HCT116 (cell line): Measurements from ENCODE around the gene EARS2. TPM values are rescaled to one million over a fixed set of nuclear protein-coding genes. Genes with fewer than 3 reads are reported as not detected.
"Not testable (repeated sequence)": the region's sequence is repeated elsewhere in the genome, so short reads cannot be mapped to it uniquely, and the experiment has no call there.

Experiments used
- ATAC-seq: fragments of 200-7000 bp; cut with Tn5 transposase; 2 replicates; pipeline ENCODE4 v1.9.1; 2020; ENCODE audit warnings: mild to moderate bottlenecking, moderate library complexity
- BruUV-seq: library from RNA; stranded (reverse); fragments of 400-500 nt; replicated peaks from 2 replicates; lab custom pipeline; 2021; lab: Mats Ljungman, UMichigan
- CTCF ChIA-PET: fragments of 300-600 bp; sonication (Branson Sonifier 250); formaldehyde crosslinking; loops from one replicate; lab custom pipeline; 2021; ENCODE audit warnings: antibody characterized with exemption; lab: Charles Lee
- POLR2A ChIA-PET: fragments of 300-600, 350-600 bp; sonication (Branson Sonifier 250); formaldehyde crosslinking; loops from one replicate; lab custom pipeline; 2021; ENCODE audit warnings: antibody characterized with exemption; lab: Charles Lee
- RAD21 ChIA-PET, 2 experiments: fragments of 300-600 bp; sonication (Branson Sonifier 250); formaldehyde crosslinking; loops; one replicate each; lab custom pipeline; 2023; ENCODE audit warnings: low total read pairs in 2 of 2; ENCODE audit not compliant: uncharacterized antibody in 2 of 2, unreplicated experiment in 2 of 2, low non-redundant PET in 1 of 2; lab: Charles Lee
- DNase-seq: peaks from one replicate; pipeline ENCODE4 v3.0.0-alpha.2; 2010; ENCODE audit warnings: low read depth, low spot score
- H2AFZ ChIP-seq: fragments of 200-600 bp; shearing (Covaris generic), sonication (generic); 2 replicates; pipeline ENCODE4 v1.6.1; 2017; ENCODE audit warnings: low read depth, mixed run types, mixed read lengths, antibody characterized with exemption, low read length; ENCODE audit not compliant: poor library complexity, severe bottlenecking
- H3K27ac ChIP-seq: 2 replicates; pipeline ENCODE4 v1.5.1; 2012; ENCODE audit warnings: low read depth, low read length
- H3K27me3 ChIP-seq: fragments of 200-600 bp; sonication (generic); 2 replicates; pipeline ENCODE4 v1.6.1; 2016; ENCODE audit warnings: mixed run types, low read length, mixed read lengths; ENCODE audit not compliant: insufficient read depth
- H3K36me3 ChIP-seq, 2 experiments: fragments of 200-500 bp in 1 of 2; fragments of 200-600 bp in 1 of 2; sonication (Bioruptor generic) in 1 of 2; sonication (generic) in 1 of 2; 2 replicates each; pipeline versions ENCODE4 v1.5.1 to v1.6.1; 2014 to 2016; ENCODE audit warnings: low read length in 2 of 2, inconsistent platforms in 1 of 2, mixed read lengths in 1 of 2, mixed run types in 1 of 2; ENCODE audit not compliant: insufficient read depth in 2 of 2, control insufficient read depth in 1 of 2
- H3K4me1 ChIP-seq, 2 experiments: fragments of 200-600 bp in 1 of 2; sonication (generic) in 1 of 2; 2 replicates each; pipeline versions ENCODE4 v1.5.1 to v1.6.1; 2012 to 2017; ENCODE audit warnings: low read length in 2 of 2, inconsistent platforms in 1 of 2, mild to moderate bottlenecking in 1 of 2, mixed read lengths in 1 of 2, mixed run types in 1 of 2, moderate library complexity in 1 of 2; ENCODE audit not compliant: insufficient read depth in 2 of 2, control insufficient read depth in 1 of 2
- H3K4me2 ChIP-seq: fragments of 200-600 bp; sonication (generic); 2 replicates; pipeline ENCODE4 v1.6.1; 2017; ENCODE audit warnings: mixed run types, low read length, mixed read lengths
- H3K4me3 ChIP-seq, 2 experiments: fragments of 200-600 bp in 1 of 2; sonication (generic) in 1 of 2; replicated peaks in 1 of 2; 2 replicates each; pipeline ENCODE4 v1.5.1; 2011 to 2016; ENCODE audit warnings: low read length in 2 of 2, control low read depth in 1 of 2, low read depth in 1 of 2, mild to moderate bottlenecking in 1 of 2, mixed read lengths in 1 of 2, mixed run types in 1 of 2
- H3K79me2 ChIP-seq: fragments of 200-600 bp; sonication (generic); 2 replicates; pipeline ENCODE4 v1.6.1; 2017; ENCODE audit warnings: mild to moderate bottlenecking, mixed run types, low read length, moderate library complexity, mixed read lengths; ENCODE audit not compliant: insufficient read depth
- H3K9ac ChIP-seq: fragments of 200-600 bp; sonication (generic); 2 replicates; pipeline ENCODE4 v1.6.1; 2016; ENCODE audit warnings: low read length, mixed read lengths
- H3K9me2 ChIP-seq: fragments of 200-600 bp; sonication (generic), shearing (Covaris generic); 2 replicates; pipeline ENCODE4 v1.6.1; 2017; ENCODE audit warnings: mixed run types, mild to moderate bottlenecking, moderate library complexity; ENCODE audit not compliant: insufficient read depth
- H3K9me3 ChIP-seq, 2 experiments: fragments of 200-500 bp in 1 of 2; fragments of 200-600 bp in 1 of 2; sonication (Bioruptor generic) in 1 of 2; sonication (generic) in 1 of 2; 2 replicates each; pipeline ENCODE4 v1.6.1; 2014 to 2017; ENCODE audit warnings: low read length in 2 of 2, mixed read lengths in 2 of 2, inconsistent platforms in 1 of 2, low read depth in 1 of 2, mild to moderate bottlenecking in 1 of 2, mixed run types in 1 of 2, moderate library complexity in 1 of 2; ENCODE audit not compliant: control insufficient read depth in 1 of 2, insufficient read depth in 1 of 2
- H4K20me1 ChIP-seq: fragments of 200-600 bp; sonication (generic), shearing (Covaris generic); 2 replicates; pipeline ENCODE4 v1.6.1; 2017; ENCODE audit warnings: mixed run types, mild to moderate bottlenecking, moderate library complexity; ENCODE audit not compliant: insufficient read depth
- POLR2A ChIP-seq: IDR thresholded peaks from 2 replicates; pipeline ENCODE4 v1.7.0; 2011; ENCODE audit warnings: borderline replicate concordance; ENCODE audit not compliant: insufficient read depth, insufficient read length; ENCODE audit errors: extremely low read depth
- SIN3A ChIP-seq: IDR thresholded peaks from 2 replicates; pipeline ENCODE4 v1.6.1; 2012; ENCODE audit warnings: low read depth
- intact Hi-C: fragments of 100-400 bp; cut with micrococcal nuclease; formaldehyde crosslinking; loops from 2 replicates; pipeline ENCODE4 v1.10.0; 2022
- total RNA-seq: library from RNA; stranded (reverse); gene quantifications from one replicate; pipeline ENCODE4 v1.2.1, GENCODE V29; 2021; ENCODE audit not compliant: unreplicated experiment
- TF ChIP-seq, protein P1 (sequence below): IDR thresholded peaks from 2 replicates; pipeline ENCODE4 v1.6.1; 2012

EARS2 gene
- total RNA-seq, 1 experiment from 2014 or later, result 35.6 TPM

DNA sequence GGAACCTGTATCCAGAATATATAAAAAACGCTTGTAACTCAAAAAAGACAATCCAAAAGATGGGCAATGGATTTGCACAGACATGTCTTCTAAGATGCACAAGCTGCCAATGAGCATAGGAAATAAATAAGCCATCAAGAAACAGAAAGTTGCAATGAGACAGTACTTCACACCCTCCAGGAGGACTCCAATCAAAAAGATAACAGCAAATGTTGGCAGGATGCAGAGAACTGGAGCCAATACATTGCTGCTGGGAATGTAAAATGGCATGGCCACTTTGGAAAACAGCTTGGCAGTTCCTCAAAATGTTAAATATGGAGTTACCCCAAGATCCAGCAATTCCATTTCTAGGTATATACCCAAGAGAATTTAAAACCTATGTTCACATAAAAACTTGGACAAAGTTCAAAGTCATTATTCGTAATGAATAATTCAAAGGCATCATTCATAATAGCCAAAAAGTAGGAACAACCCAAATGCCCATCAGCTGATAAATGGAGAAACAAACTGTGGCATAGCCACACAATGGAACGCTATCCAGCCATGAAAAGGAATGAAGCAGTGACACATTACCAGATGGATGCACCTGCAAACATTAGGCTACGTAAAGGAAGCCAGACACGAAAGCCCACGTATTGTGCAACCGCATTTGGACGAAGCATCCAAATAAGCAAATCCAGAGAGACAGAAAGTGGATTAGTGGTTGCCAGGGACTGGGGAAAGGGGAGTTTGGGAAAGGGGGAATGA, 72.5 kb downstream of the EARS2 start:
- H3K79me2 ChIP-seq, result no peaks in the 10 kb centered on the region
- RAD21 ChIA-PET, result no interaction called here
- TF ChIP-seq SIN3A, result no peak
- TF ChIP-seq, protein P1, sequence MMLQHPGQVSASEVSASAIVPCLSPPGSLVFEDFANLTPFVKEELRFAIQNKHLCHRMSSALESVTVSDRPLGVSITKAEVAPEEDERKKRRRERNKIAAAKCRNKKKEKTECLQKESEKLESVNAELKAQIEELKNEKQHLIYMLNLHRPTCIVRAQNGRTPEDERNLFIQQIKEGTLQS, result no peak
- TF ChIP-seq POLR2A, result no peak
- TF ChIP-seq, all 23 proteins: peak for 0
- no peak overlapping the region for H3K9ac ChIP-seq
- ATAC-seq (no peak), DNase-seq (no peak)
- no peaks in the 10 kb centered on the region for H3K4me1 ChIP-seq
- no peak overlapping the region for H3K4me2 ChIP-seq
- intact Hi-C loops, result no loop called here
- H2AFZ ChIP-seq, result no peak overlapping the region
- no peak overlapping the region for H3K27ac ChIP-seq
- H3K27me3 ChIP-seq, result no peaks in the 10 kb centered on the region
- H4K20me1 ChIP-seq, result no peaks in the 10 kb centered on the region; the same call in 1 of the 2 replicates
- H3K4me3 ChIP-seq, result no peak overlapping the region
- H3K36me3 ChIP-seq, result peaks cover 64 to 74% of the 10 kb centered on the region in 2 experiments; a peak in 3 of 4 replicates
- ChIA-PET POLR2A (no interaction called here), CTCF (no interaction called here)
- H3K9me2 ChIP-seq, result no peaks in the 10 kb centered on the region
- no peaks in the 10 kb centered on the region for H3K9me3 ChIP-seq
- no TSS peak for BruUV-seq

DNA sequence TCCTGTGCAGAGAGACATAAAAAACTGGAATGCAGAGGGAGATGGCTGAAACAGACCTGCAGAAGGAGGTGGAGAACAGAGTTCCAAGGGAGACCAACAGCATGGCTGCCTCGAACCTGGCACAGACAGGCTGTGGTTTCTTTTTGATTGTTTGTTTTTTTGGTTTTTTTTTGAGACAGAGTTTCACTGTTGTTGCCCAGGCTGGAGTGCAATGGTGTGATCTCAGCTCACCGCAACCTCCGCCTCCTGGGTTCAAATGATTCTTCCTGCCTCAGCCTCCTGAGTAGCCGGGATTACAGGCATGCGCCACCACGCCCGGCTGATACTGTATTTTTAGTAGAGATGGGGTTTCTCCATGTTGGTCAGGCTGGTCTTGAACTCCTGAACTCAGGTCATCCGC, 73.7 kb downstream of the EARS2 start:
- intact Hi-C loops, BruUV-seq, ATAC-seq, DNase-seq, H3K9ac ChIP-seq, POLR2A ChIA-PET, H3K4me2 ChIP-seq, H2AFZ ChIP-seq, H3K9me2 ChIP-seq, H4K20me1 ChIP-seq, H3K4me3 ChIP-seq, H3K27ac ChIP-seq, H3K27me3 ChIP-seq, H3K79me2 ChIP-seq, CTCF ChIA-PET, RAD21 ChIA-PET, H3K9me3 ChIP-seq, H3K4me1 ChIP-seq: not testable (repeated sequence)
- H3K36me3 ChIP-seq, result peaks cover 62 to 74% of the 10 kb centered on the region in 2 experiments; a peak in 3 of 4 replicates
